ENCODE results near the gene CAMKK1.
A peak's percentile ranks its signal among the peaks of the same experiment; 100 is the strongest.

The CAMKK1 gene

DNA sequence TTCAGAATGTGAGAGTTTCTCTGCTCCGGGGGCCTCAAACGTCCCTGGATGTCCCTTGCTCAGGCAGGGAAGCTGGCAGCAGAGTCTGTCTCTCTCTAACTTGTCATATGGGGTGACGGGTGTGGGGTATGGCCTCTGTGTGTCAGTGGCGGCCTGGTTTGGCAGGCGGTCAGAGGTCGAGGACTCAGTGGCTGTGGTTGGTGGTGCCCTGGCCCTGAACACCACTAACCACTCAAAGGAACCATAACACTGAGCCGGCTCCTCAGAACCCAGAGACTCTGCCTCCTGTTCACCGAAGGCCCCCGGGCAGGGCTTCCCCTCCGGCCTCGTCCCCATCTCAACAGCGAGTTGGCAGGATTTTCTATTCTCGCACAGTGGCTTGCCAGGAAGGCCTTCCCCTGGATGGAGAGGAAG, 22.7 kb upstream of the CAMKK1 start:
- TF ChIP-seq, protein P1, sequence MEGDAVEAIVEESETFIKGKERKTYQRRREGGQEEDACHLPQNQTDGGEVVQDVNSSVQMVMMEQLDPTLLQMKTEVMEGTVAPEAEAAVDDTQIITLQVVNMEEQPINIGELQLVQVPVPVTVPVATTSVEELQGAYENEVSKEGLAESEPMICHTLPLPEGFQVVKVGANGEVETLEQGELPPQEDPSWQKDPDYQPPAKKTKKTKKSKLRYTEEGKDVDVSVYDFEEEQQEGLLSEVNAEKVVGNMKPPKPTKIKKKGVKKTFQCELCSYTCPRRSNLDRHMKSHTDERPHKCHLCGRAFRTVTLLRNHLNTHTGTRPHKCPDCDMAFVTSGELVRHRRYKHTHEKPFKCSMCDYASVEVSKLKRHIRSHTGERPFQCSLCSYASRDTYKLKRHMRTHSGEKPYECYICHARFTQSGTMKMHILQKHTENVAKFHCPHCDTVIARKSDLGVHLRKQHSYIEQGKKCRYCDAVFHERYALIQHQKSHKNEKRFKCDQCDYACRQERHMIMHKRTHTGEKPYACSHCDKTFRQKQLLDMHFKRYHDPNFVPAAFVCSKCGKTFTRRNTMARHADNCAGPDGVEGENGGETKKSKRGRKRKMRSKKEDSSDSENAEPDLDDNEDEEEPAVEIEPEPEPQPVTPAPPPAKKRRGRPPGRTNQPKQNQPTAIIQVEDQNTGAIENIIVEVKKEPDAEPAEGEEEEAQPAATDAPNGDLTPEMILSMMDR (IDR thresholded peaks at IDR 0.05; ENCODE audit: poor library complexity, severe bottlenecking), result no peak
- no peaks in the 10 kb centered on the region for H3K36me3 ChIP-seq (ENCODE audit: low read depth)
- no peak overlapping the region for H3K4me3 ChIP-seq (ENCODE audit: severe bottlenecking)
- ATAC-seq (ENCODE audit: low read depth) (no peak), DNase-seq (ENCODE audit: low spot score) (no peak)
- H3K9me3 ChIP-seq (ENCODE audit: severe bottlenecking), result no peaks in the 10 kb centered on the region
- H3K27ac ChIP-seq (ENCODE audit: poor library complexity, severe bottlenecking), result no peak overlapping the region
- H3K27me3 ChIP-seq (ENCODE audit: insufficient read depth, poor library complexity, severe bottlenecking), result no peaks in the 10 kb centered on the region
- H3K4me1 ChIP-seq (ENCODE audit: insufficient read depth, poor library complexity, severe bottlenecking), result no peaks in the 10 kb centered on the region

DNA sequence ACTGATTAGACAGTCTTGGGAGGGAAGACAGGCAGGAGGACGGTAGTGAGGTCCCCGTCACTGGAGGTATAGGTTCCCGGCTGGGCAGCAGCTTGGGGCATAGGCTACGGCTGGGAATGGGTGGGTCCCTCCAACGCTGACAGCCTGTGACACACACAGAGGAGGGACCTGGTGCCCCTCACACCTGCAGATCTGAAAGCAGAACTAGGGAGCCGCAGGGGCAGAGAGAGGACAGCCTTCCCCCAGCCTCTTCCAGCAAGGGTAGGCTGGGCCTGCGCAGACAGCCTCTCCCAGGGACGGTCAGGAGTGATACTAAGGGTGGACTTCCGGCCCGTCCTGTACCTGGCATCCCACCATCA, 21.4 kb upstream of the CAMKK1 start:
- TF ChIP-seq, protein P1 (IDR thresholded peaks at IDR 0.05; ENCODE audit: poor library complexity, severe bottlenecking), result no peak
- no peak for DNase-seq (ENCODE audit: low spot score)
- Histone ChIP-seq H3K27me3 (ENCODE audit: insufficient read depth, poor library complexity, severe bottlenecking) (no peaks in the 10 kb centered on the region), H3K4me1 (ENCODE audit: insufficient read depth, poor library complexity, severe bottlenecking) (no peaks in the 10 kb centered on the region), H3K4me3 (ENCODE audit: severe bottlenecking) (no peak overlapping the region), H3K27ac (ENCODE audit: poor library complexity, severe bottlenecking) (no peak overlapping the region), H3K36me3 (ENCODE audit: low read depth) (no peaks in the 10 kb centered on the region), H3K9me3 (ENCODE audit: severe bottlenecking) (no peaks in the 10 kb centered on the region)
- ATAC-seq (ENCODE audit: low read depth), result no peak

DNA sequence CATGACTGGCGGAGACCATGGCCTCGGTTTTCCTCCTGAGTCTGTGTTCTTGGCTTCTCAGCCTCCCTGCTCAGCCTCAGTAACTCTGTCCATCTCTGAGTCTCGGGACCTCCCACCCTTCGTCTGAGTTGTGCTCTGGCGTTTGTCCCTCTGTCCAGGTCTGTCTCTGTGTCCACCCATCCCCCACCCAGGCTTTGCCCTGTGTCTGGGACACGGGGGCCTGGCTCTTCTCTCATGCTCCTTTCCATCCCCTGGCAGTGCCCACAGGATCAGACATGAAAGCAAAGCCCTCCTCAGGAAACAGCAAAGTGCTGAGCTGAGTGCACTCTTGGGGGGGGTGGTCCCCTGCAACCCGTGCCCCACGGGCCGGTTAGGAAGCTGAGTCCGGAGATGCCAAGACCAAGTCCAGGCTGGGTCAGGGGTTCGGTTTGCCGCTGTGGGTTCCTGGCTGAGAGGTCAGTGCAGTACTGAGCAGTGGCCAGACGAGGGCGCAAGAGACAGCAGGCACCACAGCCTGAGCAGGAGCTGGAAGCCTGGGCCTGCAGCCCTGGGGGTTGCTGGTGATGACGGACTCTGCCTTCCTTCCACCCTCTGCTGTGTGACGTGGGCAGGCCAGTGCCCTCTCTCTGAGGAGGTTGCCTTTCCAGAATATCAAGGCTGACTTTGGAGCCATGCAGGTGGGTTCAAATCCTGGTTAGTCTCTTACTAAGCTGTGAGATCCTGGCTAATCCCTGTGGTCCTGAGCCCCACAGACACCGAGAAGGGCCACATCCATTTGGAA, 20.9 kb upstream of the CAMKK1 start:
- Histone ChIP-seq H3K9me3 (ENCODE audit: severe bottlenecking) (no peaks in the 10 kb centered on the region), H3K27ac (ENCODE audit: poor library complexity, severe bottlenecking) (no peak overlapping the region), H3K4me3 (ENCODE audit: severe bottlenecking) (no peak overlapping the region), H3K4me1 (ENCODE audit: insufficient read depth, poor library complexity, severe bottlenecking) (no peaks in the 10 kb centered on the region), H3K27me3 (ENCODE audit: insufficient read depth, poor library complexity, severe bottlenecking) (no peaks in the 10 kb centered on the region), H3K36me3 (ENCODE audit: low read depth) (no peaks in the 10 kb centered on the region)
- ATAC-seq (ENCODE audit: low read depth) (peak; percentile 73), DNase-seq (ENCODE audit: low spot score) (no peak)
- TF ChIP-seq, protein P1 (IDR thresholded peaks at IDR 0.05; ENCODE audit: poor library complexity, severe bottlenecking), result peak; percentile 91

DNA sequence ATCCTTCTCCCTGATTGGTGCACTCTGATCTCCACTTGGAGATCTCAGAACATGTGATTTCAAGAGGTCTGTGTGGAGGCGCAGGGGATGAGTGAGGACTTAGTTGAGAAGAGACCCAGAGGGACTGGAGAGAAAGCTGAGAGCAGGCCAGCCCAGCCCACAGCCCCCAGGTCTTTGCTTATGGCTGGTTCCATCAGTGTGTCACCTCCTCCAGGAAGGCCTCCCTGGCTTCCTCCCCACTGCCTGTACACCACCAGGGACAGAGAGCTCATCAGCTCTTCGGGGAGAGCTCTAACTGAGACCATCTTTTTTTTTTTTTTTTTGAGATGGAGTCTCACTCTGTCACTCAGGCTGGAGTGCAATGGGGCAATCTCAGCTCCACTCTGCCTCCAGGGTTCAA, 20.0 kb upstream of the CAMKK1 start:
- ATAC-seq (ENCODE audit: low read depth), result no peak
- no peak for DNase-seq (ENCODE audit: low spot score)
- no peaks in the 10 kb centered on the region for H3K9me3 ChIP-seq (ENCODE audit: severe bottlenecking)
- no peak overlapping the region for H3K27ac ChIP-seq (ENCODE audit: poor library complexity, severe bottlenecking)
- H3K4me3 ChIP-seq (ENCODE audit: severe bottlenecking), result no peak overlapping the region
- H3K36me3 ChIP-seq (ENCODE audit: low read depth), result no peaks in the 10 kb centered on the region
- TF ChIP-seq, protein P1 (IDR thresholded peaks at IDR 0.05; ENCODE audit: poor library complexity, severe bottlenecking), result no peak
- H3K27me3 ChIP-seq (ENCODE audit: insufficient read depth, poor library complexity, severe bottlenecking), result no peaks in the 10 kb centered on the region
- no peaks in the 10 kb centered on the region for H3K4me1 ChIP-seq (ENCODE audit: insufficient read depth, poor library complexity, severe bottlenecking)

All from RWPE2 (cell line).